DND-41 (cell line): ENCODE results near the gene ADNP2.

Experiments used
- ATAC-seq: fragments of 200-7000 bp; cut with Tn5 transposase; 3 replicates; pipeline ENCODE4 v1.9.1; 2021; ENCODE audit warnings: low read depth; ENCODE audit not compliant: insufficient read depth
- DNase-seq: peaks from one replicate; pipeline ENCODE4 v3.0.0-alpha.2; 2020
- H2AFZ ChIP-seq: 2 replicates; pipeline ENCODE4 v1.6.0; 2012; ENCODE audit warnings: low read depth, low read length
- H3K27ac ChIP-seq: 2 replicates; pipeline ENCODE4 v1.5.1; 2012; ENCODE audit warnings: low read length, inconsistent platforms
- H3K27me3 ChIP-seq: fragments of 200-600 bp; sonication (generic); 2 replicates; pipeline ENCODE4 v1.6.0; 2012; ENCODE audit warnings: low read length, mild to moderate bottlenecking, inconsistent platforms; ENCODE audit not compliant: insufficient read depth, poor library complexity
- H3K36me3 ChIP-seq: 2 replicates; pipeline ENCODE4 v1.5.1; 2012; ENCODE audit warnings: low read length, inconsistent platforms; ENCODE audit not compliant: insufficient read depth
- H3K4me1 ChIP-seq: 2 replicates; pipeline ENCODE4 v1.5.1; 2012; ENCODE audit warnings: mild to moderate bottlenecking, low read length; ENCODE audit not compliant: insufficient read depth
- H3K4me2 ChIP-seq: 2 replicates; pipeline ENCODE4 v1.6.0; 2012; ENCODE audit warnings: mild to moderate bottlenecking, moderate library complexity, low read length, inconsistent platforms; ENCODE audit not compliant: insufficient read depth
- H3K4me3 ChIP-seq, 2 experiments: fragments of 200-600 bp in 1 of 2; shearing (Covaris generic) in 1 of 2; 2 replicates each; pipeline ENCODE4 v1.5.1; 2012 to 2016; ENCODE audit warnings: inconsistent platforms in 2 of 2, low read length in 2 of 2, mild to moderate bottlenecking in 2 of 2, low read depth in 1 of 2, moderate library complexity in 1 of 2
- H3K79me2 ChIP-seq: 2 replicates; pipeline ENCODE4 v1.6.0; 2012; ENCODE audit warnings: low read length, inconsistent platforms; ENCODE audit not compliant: insufficient read depth
- H3K9ac ChIP-seq: 2 replicates; pipeline ENCODE4 v1.6.0; 2012; ENCODE audit warnings: low read depth, mild to moderate bottlenecking, inconsistent platforms, low read length, moderate library complexity
- H3K9me3 ChIP-seq: 2 replicates; pipeline ENCODE4 v1.5.1; 2012; ENCODE audit warnings: low read length, moderate library complexity, mild to moderate bottlenecking, inconsistent platforms; ENCODE audit not compliant: insufficient read depth, severe bottlenecking
- H4K20me1 ChIP-seq: 2 replicates; pipeline ENCODE4 v1.6.0; 2012; ENCODE audit warnings: low read length; ENCODE audit not compliant: insufficient read depth
- CTCF ChIP-seq: IDR thresholded peaks from 2 replicates; pipeline ENCODE4 v1.5.1; 2012; ENCODE audit warnings: borderline replicate concordance, low read length, moderate library complexity, mild to moderate bottlenecking; ENCODE audit not compliant: poor library complexity, severe bottlenecking; ENCODE audit errors: extremely low read depth
- EZH2 ChIP-seq: IDR thresholded peaks from 3 replicates; pipeline ENCODE4 v1.6.1; 2012; ENCODE audit warnings: borderline replicate concordance, low read depth, mild to moderate bottlenecking, moderate library complexity, low read length, inconsistent platforms; ENCODE audit not compliant: severe bottlenecking

Gene ADNP2

GRCh38 chr18:80119111-80119510 lies 10.0 kb downstream of the ADNP2 start:
- Histone ChIP-seq H3K79me2 (peaks cover 91% of the 10 kb centered on the region), H4K20me1 (peaks cover 34% of the 10 kb centered on the region; the same call in 1 of the 2 replicates), H3K36me3 (peaks cover 47% of the 10 kb centered on the region), H3K9ac (no peak overlapping the region), H3K27me3 (no peaks in the 10 kb centered on the region), H3K9me3 (no peaks in the 10 kb centered on the region), H3K4me2 (no peak overlapping the region), H3K4me3 (no peak overlapping the region), H3K4me1 (no peaks in the 10 kb centered on the region), H3K27ac (no peak overlapping the region), H2AFZ (no peak overlapping the region)
- DNase-seq (no peak), ATAC-seq (no peak)
- no peak for TF ChIP-seq EZH2
- TF ChIP-seq CTCF: no peak

- Histone ChIP-seq H3K4me1 (no peaks in the 10 kb centered on the region), H4K20me1 (peaks cover 25% of the 10 kb centered on the region; the same call in 1 of the 2 replicates), H3K79me2 (peaks cover 91% of the 10 kb centered on the region)
These were observed 11.9 kb downstream of the ADNP2 start for GRCh38 chr18:80120932-80121331.

GRCh38 chr18:80124131-80124530 lies 15.1 kb downstream of the ADNP2 start:
- H3K79me2 ChIP-seq: peaks cover 95% of the 10 kb centered on the region
- peaks cover 21% of the 10 kb centered on the region; the same call in 1 of the 2 replicates for H4K20me1 ChIP-seq
- H3K27ac ChIP-seq: no peak overlapping the region
- TF ChIP-seq CTCF: no peak
- ATAC-seq (no peak), DNase-seq (no peak)
- no peak overlapping the region for H2AFZ ChIP-seq
- peaks cover 41% of the 10 kb centered on the region for H3K36me3 ChIP-seq
- H3K4me1 ChIP-seq: no peaks in the 10 kb centered on the region; the same call in 1 of the 2 replicates
- no peak overlapping the region for H3K9ac ChIP-seq
- H3K4me3 ChIP-seq: no peak overlapping the region
- no peaks in the 10 kb centered on the region for H3K27me3 ChIP-seq
- no peaks in the 10 kb centered on the region for H3K9me3 ChIP-seq
- H3K4me2 ChIP-seq: no peak overlapping the region

More at GRCh38 chr18:80120932-80121331, 11.9 kb downstream of the ADNP2 start:
- no peak for TF ChIP-seq EZH2
- no peak for DNase-seq
- Histone ChIP-seq H2AFZ (no peak overlapping the region), H3K27me3 (no peaks in the 10 kb centered on the region), H3K4me3 (no peak overlapping the region), H3K36me3 (peaks cover 52% of the 10 kb centered on the region), H3K27ac (no peak overlapping the region), H3K9ac (no peak overlapping the region), H3K4me2 (no peak overlapping the region), H3K9me3 (no peaks in the 10 kb centered on the region)
- no peak for ATAC-seq

GRCh38 chr18:80126797-80127196 lies 17.7 kb downstream of the ADNP2 start:
- peaks cover 92% of the 10 kb centered on the region for H3K79me2 ChIP-seq
- DNase-seq (no peak), ATAC-seq (no peak)
- peaks cover 32% of the 10 kb centered on the region for H4K20me1 ChIP-seq
- TF ChIP-seq CTCF (no peak), EZH2 (no peak)
- no peaks in the 10 kb centered on the region for H3K9me3 ChIP-seq
- no peak overlapping the region for H2AFZ ChIP-seq
- no peaks in the 10 kb centered on the region; the same call in 1 of the 2 replicates for H3K4me1 ChIP-seq
- H3K9ac ChIP-seq: no peak overlapping the region
- H3K27ac ChIP-seq: no peak overlapping the region
- H3K4me3 ChIP-seq: no peak overlapping the region
- no peaks in the 10 kb centered on the region for H3K27me3 ChIP-seq
- H3K4me2 ChIP-seq: no peak overlapping the region
- peaks cover 36% of the 10 kb centered on the region for H3K36me3 ChIP-seq
